Measurements from ENCODE around the gene HLX. TPM values are rescaled to one million over a fixed set of nuclear protein-coding genes. Genes with fewer than 3 reads are reported as not detected.

The HLX gene
- total and polyA plus RNA-seq, 7 experiments from 2014 or later: 0.27 to 11.0 (median 2.1) TPM; not detected in 3

- no peak overlapping the region for H3K27ac Mint-ChIP-seq
- Histone ChIP-seq H3K4me3 (ENCODE audit: low read length) (no peak overlapping the region), H3K4me1 (ENCODE audit: control insufficient read depth in 2 of 2, insufficient read depth in 2 of 2, low read length in 2 of 2) (peaks cover 0 to 9% of the 10 kb centered on the region in 2 donors), H3K9me3 (ENCODE audit: control insufficient read depth in 2 of 3, low read length in 3 of 3) (no peaks in the 10 kb centered on the region), H3K36me3 (ENCODE audit: control insufficient read depth in 2 of 3, insufficient read depth in 3 of 3, low read length in 3 of 3) (no peaks in the 10 kb centered on the region), H3K27ac (ENCODE audit: low read depth, low read length) (no peak overlapping the region), H3K27me3 (ENCODE audit: control insufficient read depth in 2 of 2, insufficient read depth in 2 of 2, low read length in 2 of 2) (peaks cover 0 to 16% of the 10 kb centered on the region in 2 donors)
- ATAC-seq (no peak), DNase-seq (no peak)
- H3K27me3 Mint-ChIP-seq: peaks cover 74 to 83% (median 76%) of the 10 kb centered on the region in 5 donors
- intact Hi-C loops (cut with micrococcal nuclease): loop anchor here in 1 of 2 donors (2.0 to 5.0 kb wide), 2 partner anchors 16 to 906 kb away; no protein-coding TSS in a partner anchor
- ChIA-PET POLR2A (no interaction called here), CTCF (no interaction called here)
- H3K36me3 Mint-ChIP-seq: peaks cover 0 to 5% (median 0%) of the 10 kb centered on the region in 5 donors
- peaks cover 0 to 3% (median 0%) of the 10 kb centered on the region in 11 donors for H3K9me3 Mint-ChIP-seq
- peak overlapping the region in 6 of 10 donors; percentile 8 to 74 (median 34) for H3K4me3 Mint-ChIP-seq
- peaks cover 20 to 38% (median 35%) of the 10 kb centered on the region in 7 donors for H3K4me1 Mint-ChIP-seq
These were observed 2.5 kb upstream of the HLX start for GRCh38 chr1:220876511-220877376.

- Mint-ChIP-seq H3K36me3 (no peaks in the 10 kb centered on the region), H3K9me3 (peaks cover 0 to 3% (median 0%) of the 10 kb centered on the region in 11 donors), H3K4me3 (peak overlapping the region in 8 of 10 donors; percentile 42 to 87 (median 81)), H3K27me3 (peaks cover 78 to 83% (median 79%) of the 10 kb centered on the region in 5 donors), H3K27ac (no peak overlapping the region), H3K4me1 (peaks cover 20 to 38% (median 35%) of the 10 kb centered on the region in 7 donors)
- H3K36me3 ChIP-seq (ENCODE audit: control insufficient read depth in 2 of 3, insufficient read depth in 3 of 3, low read length in 3 of 3): no peaks in the 10 kb centered on the region
- intact Hi-C loops (cut with micrococcal nuclease): loop anchor here in 1 of 2 donors (2.0 to 5.0 kb wide), 2 partner anchors 15 to 905 kb away; no protein-coding TSS in a partner anchor
- no peak for ATAC-seq
- H3K27me3 ChIP-seq (ENCODE audit: control insufficient read depth in 2 of 2, insufficient read depth in 2 of 2, low read length in 2 of 2): peaks cover 0 to 16% of the 10 kb centered on the region in 2 donors
- no peak for DNase-seq
- H3K27ac ChIP-seq (ENCODE audit: low read depth, low read length): no peak overlapping the region
- H3K9me3 ChIP-seq (ENCODE audit: control insufficient read depth in 2 of 3, low read length in 3 of 3): no peaks in the 10 kb centered on the region
- ChIA-PET CTCF (no interaction called here), POLR2A (no interaction called here)
- no peak overlapping the region for H3K4me3 ChIP-seq (ENCODE audit: low read length)
- peaks cover 0 to 9% of the 10 kb centered on the region in 2 donors for H3K4me1 ChIP-seq (ENCODE audit: control insufficient read depth in 2 of 2, insufficient read depth in 2 of 2, low read length in 2 of 2)
These were observed 1.7 kb upstream of the HLX start for GRCh38 chr1:220877377-220878095.

GRCh38 chr1:220878191-220879075 lies 810 bp upstream of the HLX start:
- Mint-ChIP-seq H3K27me3 (peaks cover 73 to 86% (median 76%) of the 10 kb centered on the region in 5 donors), H3K36me3 (no peaks in the 10 kb centered on the region), H3K27ac (peak overlapping the region in 1 of 9 donors; percentile 76), H3K9me3 (peaks cover 0 to 3% (median 0%) of the 10 kb centered on the region in 11 donors), H3K4me1 (peaks cover 20 to 38% (median 35%) of the 10 kb centered on the region in 7 donors), H3K4me3 (peak overlapping the region; percentile 62 to 87 (median 81))
- DNase-seq (no peak), ATAC-seq (no peak)
- intact Hi-C loops (cut with micrococcal nuclease): loop anchor here in 1 of 2 donors (5.0 kb wide), 1 partner anchor 904 kb away; no protein-coding TSS in a partner anchor
- ChIA-PET CTCF (no interaction called here), POLR2A (no interaction called here)
- Histone ChIP-seq H3K27me3 (ENCODE audit: control insufficient read depth in 2 of 2, insufficient read depth in 2 of 2, low read length in 2 of 2) (peaks cover 0 to 16% of the 10 kb centered on the region in 2 donors), H3K27ac (ENCODE audit: low read depth, low read length) (no peak overlapping the region), H3K36me3 (ENCODE audit: control insufficient read depth in 2 of 3, insufficient read depth in 3 of 3, low read length in 3 of 3) (no peaks in the 10 kb centered on the region), H3K9me3 (ENCODE audit: control insufficient read depth in 2 of 3, low read length in 3 of 3) (no peaks in the 10 kb centered on the region), H3K4me3 (ENCODE audit: low read length) (peak overlapping the region; percentile 34), H3K4me1 (ENCODE audit: control insufficient read depth in 2 of 2, insufficient read depth in 2 of 2, low read length in 2 of 2) (peaks cover 0 to 9% of the 10 kb centered on the region in 2 donors)

- no peak overlapping the region for H3K27ac ChIP-seq (ENCODE audit: low read depth, low read length)
- CTCF ChIA-PET: no interaction called here
- ATAC-seq (peak; percentile 36), DNase-seq (no peak)
- Mint-ChIP-seq H3K36me3 (no peaks in the 10 kb centered on the region), H3K4me3 (peak overlapping the region; percentile 46 to 87 (median 78)), H3K9me3 (peaks cover 0 to 3% (median 0%) of the 10 kb centered on the region in 11 donors), H3K27me3 (peaks cover 70 to 79% (median 74%) of the 10 kb centered on the region in 5 donors), H3K4me1 (peaks cover 20 to 38% (median 35%) of the 10 kb centered on the region in 7 donors), H3K27ac (no peak overlapping the region)
- POLR2A ChIA-PET: no interaction called here
- intact Hi-C loops (cut with micrococcal nuclease): loop anchor here in 1 of 2 donors (5.0 kb wide), 1 partner anchor 903 kb away; no protein-coding TSS in a partner anchor
- H3K4me3 ChIP-seq (ENCODE audit: low read length): peak overlapping the region; percentile 27
- peaks cover 0 to 16% of the 10 kb centered on the region in 2 donors for H3K27me3 ChIP-seq (ENCODE audit: control insufficient read depth in 2 of 2, insufficient read depth in 2 of 2, low read length in 2 of 2)
- H3K9me3 ChIP-seq (ENCODE audit: control insufficient read depth in 2 of 3, low read length in 3 of 3): no peaks in the 10 kb centered on the region
- H3K36me3 ChIP-seq (ENCODE audit: control insufficient read depth in 2 of 3, insufficient read depth in 3 of 3, low read length in 3 of 3): no peaks in the 10 kb centered on the region
- peaks cover 0 to 9% of the 10 kb centered on the region in 2 donors for H3K4me1 ChIP-seq (ENCODE audit: control insufficient read depth in 2 of 2, insufficient read depth in 2 of 2, low read length in 2 of 2)
These were observed 492 bp downstream of the HLX start for GRCh38 chr1:220879509-220880361.

- intact Hi-C loops (cut with micrococcal nuclease): no loop called here
- ChIA-PET POLR2A (no interaction called here), CTCF (no interaction called here)
- no peaks in the 10 kb centered on the region for H3K36me3 Mint-ChIP-seq
- Histone ChIP-seq H3K27ac (ENCODE audit: low read depth, low read length) (no peak overlapping the region), H3K27me3 (ENCODE audit: control insufficient read depth in 2 of 2, insufficient read depth in 2 of 2, low read length in 2 of 2) (peaks cover 0 to 15% of the 10 kb centered on the region in 2 donors), H3K36me3 (ENCODE audit: control insufficient read depth in 2 of 3, insufficient read depth in 3 of 3, low read length in 3 of 3) (no peaks in the 10 kb centered on the region), H3K4me1 (ENCODE audit: control insufficient read depth in 2 of 2, insufficient read depth in 2 of 2, low read length in 2 of 2) (peaks cover 0 to 9% of the 10 kb centered on the region in 2 donors), H3K4me3 (ENCODE audit: low read length) (no peak overlapping the region), H3K9me3 (ENCODE audit: control insufficient read depth in 2 of 3, low read length in 3 of 3) (no peaks in the 10 kb centered on the region)
- H3K27ac Mint-ChIP-seq: no peak overlapping the region
- peaks cover 67 to 74% (median 71%) of the 10 kb centered on the region in 5 donors for H3K27me3 Mint-ChIP-seq
- H3K4me1 Mint-ChIP-seq: peaks cover 20 to 38% (median 35%) of the 10 kb centered on the region in 7 donors
- H3K4me3 Mint-ChIP-seq: peak overlapping the region; percentile 39 to 81 (median 68)
- H3K9me3 Mint-ChIP-seq: peaks cover 0 to 3% (median 0%) of the 10 kb centered on the region in 11 donors
- ATAC-seq (no peak), DNase-seq (no peak)
These were observed 1.1 kb downstream of the HLX start for GRCh38 chr1:220880362-220880670.

All from naive thymus-derived CD4-positive, alpha-beta T cell (primary cell).